Neural cell (in vitro differentiated cells): ENCODE data around the gene RANBP9. TPM values are rescaled to one million over a fixed set of nuclear protein-coding genes. Genes with fewer than 3 reads are reported as not detected.
A peak's percentile ranks its signal among the peaks of the same experiment; 100 is the strongest.

ENCODE experiments used
- H2AFZ ChIP-seq: fragments of 200-600, 300-800 bp; sonication (generic), shearing (Covaris generic); 2 replicates; pipeline ENCODE4 v1.6.0; 2014; ENCODE audit warnings: low read depth, mild to moderate bottlenecking, antibody characterized with exemption, low read length, moderate library complexity
- H3F3A ChIP-seq: fragments of 200-600 bp; shearing (Covaris generic); 2 replicates; pipeline ENCODE4 v1.6.1; 2016; ENCODE audit warnings: mild to moderate bottlenecking, moderate library complexity, mixed read lengths, antibody characterized with exemption, low read length; ENCODE audit not compliant: insufficient read depth, poor library complexity, severe bottlenecking
- H3K27ac ChIP-seq: fragments of 200-600, 300-800 bp; sonication (generic), shearing (Covaris generic); 2 replicates; pipeline ENCODE4 v1.5.1; 2014; ENCODE audit warnings: mild to moderate bottlenecking, low read length, moderate library complexity
- H3K27me3 ChIP-seq: fragments of 300-800, 200-600 bp; sonication (generic), shearing (Covaris generic); 2 replicates; pipeline ENCODE4 v1.6.0; 2014; ENCODE audit warnings: mild to moderate bottlenecking, low read depth, low read length, moderate library complexity; ENCODE audit not compliant: insufficient read depth
- H3K36me3 ChIP-seq: fragments of 300-800, 200-600 bp; sonication (generic), shearing (Covaris generic); 2 replicates; pipeline ENCODE4 v1.5.1; 2014; ENCODE audit warnings: mild to moderate bottlenecking, antibody characterized with exemption, low read length, moderate library complexity; ENCODE audit not compliant: insufficient read depth
- H3K4me2 ChIP-seq: fragments of 300-800, 200-600 bp; sonication (generic), shearing (Covaris generic); 2 replicates; pipeline ENCODE4 v1.6.0; 2014; ENCODE audit warnings: mild to moderate bottlenecking, low read length
- H3K4me3 ChIP-seq: fragments of 300-800, 200-600 bp; sonication (generic), shearing (Covaris generic); 2 replicates; pipeline ENCODE4 v1.5.1; 2014; ENCODE audit warnings: mild to moderate bottlenecking, low read length, moderate library complexity
- H3K79me2 ChIP-seq: fragments of 200-600 bp; shearing (Covaris generic); replicated peaks from 2 replicates; pipeline ENCODE4 v1.6.0; 2014; ENCODE audit warnings: mild to moderate bottlenecking, low read length, moderate library complexity; ENCODE audit not compliant: insufficient read depth
- H3K9ac ChIP-seq: fragments of 300-800, 200-600 bp; sonication (generic), shearing (Covaris generic); 2 replicates; pipeline ENCODE4 v1.6.1; 2016; ENCODE audit warnings: mild to moderate bottlenecking, low read length, mixed read lengths
- H3K9me2 ChIP-seq: fragments of 200-600 bp; shearing (Covaris generic); 2 replicates; pipeline ENCODE4 v1.6.1; 2016; ENCODE audit warnings: mild to moderate bottlenecking, low read length, mixed read lengths; ENCODE audit not compliant: insufficient read depth
- H3K9me3 ChIP-seq: fragments of 200-600, 300-800 bp; sonication (generic), shearing (Covaris generic); 2 replicates; pipeline ENCODE4 v1.6.1; 2016; ENCODE audit warnings: mild to moderate bottlenecking, mixed run types, low read length, moderate library complexity, mixed read lengths
- H4K20me1 ChIP-seq: fragments of 200-600 bp; shearing (Covaris generic); 2 replicates; pipeline ENCODE4 v1.6.1; 2016; ENCODE audit warnings: mild to moderate bottlenecking, mixed run types; ENCODE audit not compliant: insufficient read depth
- EP300 ChIP-seq: fragments of 450-650 bp; conservative IDR thresholded peaks from 2 replicates; pipeline ENCODE4 v1.6.1; 2014; ENCODE audit warnings: antibody characterized with exemption, mild to moderate bottlenecking, moderate library complexity; ENCODE audit not compliant: poor library complexity, severe bottlenecking
- EZH2 ChIP-seq: fragments of 200-600, 300-800 bp; shearing (Covaris generic), sonication (generic); IDR thresholded peaks from 2 replicates; pipeline ENCODE4 v1.6.1; 2014; ENCODE audit warnings: antibody characterized with exemption, low read length, borderline replicate concordance, mild to moderate bottlenecking; ENCODE audit not compliant: insufficient read depth, poor library complexity, severe bottlenecking
- MXI1 ChIP-seq: fragments of 450-650 bp; conservative IDR thresholded peaks from 2 replicates; pipeline ENCODE4 v1.6.1; 2014; ENCODE audit warnings: antibody characterized with exemption, mild to moderate bottlenecking; ENCODE audit not compliant: poor library complexity, severe bottlenecking
- POLR2AphosphoS5 ChIP-seq: IDR thresholded peaks from 2 replicates; pipeline ENCODE4 v1.6.1; 2012
- RAD21 ChIP-seq: fragments of 450-650 bp; conservative IDR thresholded peaks from 2 replicates; pipeline ENCODE4 v1.6.1; 2014; ENCODE audit warnings: antibody characterized with exemption, mild to moderate bottlenecking, moderate library complexity
- SMC3 ChIP-seq: fragments of 450-650 bp; conservative IDR thresholded peaks from 2 replicates; pipeline ENCODE4 v1.6.1; 2014; ENCODE audit warnings: antibody characterized with exemption, mild to moderate bottlenecking, moderate library complexity; ENCODE audit not compliant: poor library complexity
- TAF1 ChIP-seq: IDR thresholded peaks from 2 replicates; pipeline ENCODE4 v1.6.1; 2012; ENCODE audit warnings: low read depth
- polyA plus RNA-seq: library from polyadenylated mRNA; depleted of rRNA; stranded (reverse); fragments of >200 nt; gene quantifications from 2 replicates; pipeline ENCODE4 v1.2.3, GENCODE V29; 2014
- TF ChIP-seq, protein P1 (sequence below): IDR thresholded peaks from 2 replicates; pipeline ENCODE4 v1.6.1; 2012; ENCODE audit warnings: borderline replicate concordance
- TF ChIP-seq, protein P2 (sequence below): fragments of 450-650 bp; IDR thresholded peaks from 2 replicates; pipeline ENCODE4 v1.5.1; 2014; ENCODE audit warnings: antibody characterized with exemption, mild to moderate bottlenecking, moderate library complexity; ENCODE audit not compliant: poor library complexity, severe bottlenecking

RANBP9 gene
- polyA plus RNA-seq, 1 donor from 2014 or later, result 52.2 TPM

DNA sequence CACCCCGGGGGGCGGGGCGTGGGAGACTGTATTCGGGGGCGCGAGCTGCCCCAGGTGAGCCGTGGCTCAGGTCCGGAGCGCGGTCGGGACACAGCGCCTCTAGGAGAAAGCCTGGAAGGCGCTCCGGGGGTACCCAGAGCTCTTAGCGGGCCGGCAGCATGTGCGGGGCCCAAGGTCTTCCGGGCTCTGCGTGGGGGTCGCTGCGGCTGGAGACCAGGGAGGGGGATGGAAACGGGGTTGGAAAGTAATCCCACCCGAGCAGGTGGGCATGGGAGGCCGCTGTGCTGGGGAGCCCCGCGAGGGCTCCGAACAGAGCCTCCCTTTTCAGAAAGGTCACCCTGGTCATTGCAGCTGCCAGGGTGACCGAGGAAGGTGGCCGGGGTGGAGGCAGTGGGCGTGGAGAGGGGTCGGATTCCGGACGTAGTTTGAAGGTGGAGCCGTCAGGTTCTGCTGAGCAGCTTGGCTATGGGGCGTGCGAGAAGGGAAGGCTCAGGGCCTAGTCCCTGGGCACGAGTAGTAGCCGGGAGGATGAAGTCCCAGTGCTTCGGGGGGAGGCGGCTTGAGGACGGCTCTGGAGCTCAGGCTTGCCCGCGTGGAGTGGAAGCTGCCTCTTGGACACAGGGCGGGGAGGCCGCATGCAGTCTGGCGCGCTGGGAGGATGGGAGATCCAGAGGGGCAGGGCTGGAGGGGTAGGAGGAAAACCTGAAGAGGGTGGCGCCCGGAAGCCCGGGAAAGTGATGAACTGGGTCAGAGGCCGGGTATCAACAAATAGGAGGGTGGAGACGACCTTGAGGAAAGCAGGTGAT is 136.9 kb downstream of the RANBP9 start, which contains the start of gene SIRT5:
Gene SIRT5 (plus strand): TSS at position 31 of the 806 bp plus-strand sequence. CDS start 9,510 bp downstream, outside the sequence.
- H3K79me2 ChIP-seq, result peaks cover 4% of the 10 kb centered on the region
- H3K9ac ChIP-seq, result peak within 1 kb of the TSS; percentile 87
- no peaks in the 10 kb centered on the region for H4K20me1 ChIP-seq
- peak within 1 kb of the TSS; percentile 91 for H3K27ac ChIP-seq
- no peaks in the 10 kb centered on the region for H3K27me3 ChIP-seq
- peak within 1 kb of the TSS; percentile 99 for H2AFZ ChIP-seq
- peak within 1 kb of the TSS; percentile 91 for H3K4me3 ChIP-seq
- TF ChIP-seq SMC3, result peak; percentile 78
- peak; percentile 88 for TF ChIP-seq MXI1
- TF ChIP-seq EZH2, result no peak
- peak; percentile 30 for TF ChIP-seq EP300
- TF ChIP-seq, protein P1, sequence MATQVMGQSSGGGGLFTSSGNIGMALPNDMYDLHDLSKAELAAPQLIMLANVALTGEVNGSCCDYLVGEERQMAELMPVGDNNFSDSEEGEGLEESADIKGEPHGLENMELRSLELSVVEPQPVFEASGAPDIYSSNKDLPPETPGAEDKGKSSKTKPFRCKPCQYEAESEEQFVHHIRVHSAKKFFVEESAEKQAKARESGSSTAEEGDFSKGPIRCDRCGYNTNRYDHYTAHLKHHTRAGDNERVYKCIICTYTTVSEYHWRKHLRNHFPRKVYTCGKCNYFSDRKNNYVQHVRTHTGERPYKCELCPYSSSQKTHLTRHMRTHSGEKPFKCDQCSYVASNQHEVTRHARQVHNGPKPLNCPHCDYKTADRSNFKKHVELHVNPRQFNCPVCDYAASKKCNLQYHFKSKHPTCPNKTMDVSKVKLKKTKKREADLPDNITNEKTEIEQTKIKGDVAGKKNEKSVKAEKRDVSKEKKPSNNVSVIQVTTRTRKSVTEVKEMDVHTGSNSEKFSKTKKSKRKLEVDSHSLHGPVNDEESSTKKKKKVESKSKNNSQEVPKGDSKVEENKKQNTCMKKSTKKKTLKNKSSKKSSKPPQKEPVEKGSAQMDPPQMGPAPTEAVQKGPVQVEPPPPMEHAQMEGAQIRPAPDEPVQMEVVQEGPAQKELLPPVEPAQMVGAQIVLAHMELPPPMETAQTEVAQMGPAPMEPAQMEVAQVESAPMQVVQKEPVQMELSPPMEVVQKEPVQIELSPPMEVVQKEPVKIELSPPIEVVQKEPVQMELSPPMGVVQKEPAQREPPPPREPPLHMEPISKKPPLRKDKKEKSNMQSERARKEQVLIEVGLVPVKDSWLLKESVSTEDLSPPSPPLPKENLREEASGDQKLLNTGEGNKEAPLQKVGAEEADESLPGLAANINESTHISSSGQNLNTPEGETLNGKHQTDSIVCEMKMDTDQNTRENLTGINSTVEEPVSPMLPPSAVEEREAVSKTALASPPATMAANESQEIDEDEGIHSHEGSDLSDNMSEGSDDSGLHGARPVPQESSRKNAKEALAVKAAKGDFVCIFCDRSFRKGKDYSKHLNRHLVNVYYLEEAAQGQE, result peak; percentile 28
- peak; percentile 66 for TF ChIP-seq TAF1
- TF ChIP-seq, protein P2, sequence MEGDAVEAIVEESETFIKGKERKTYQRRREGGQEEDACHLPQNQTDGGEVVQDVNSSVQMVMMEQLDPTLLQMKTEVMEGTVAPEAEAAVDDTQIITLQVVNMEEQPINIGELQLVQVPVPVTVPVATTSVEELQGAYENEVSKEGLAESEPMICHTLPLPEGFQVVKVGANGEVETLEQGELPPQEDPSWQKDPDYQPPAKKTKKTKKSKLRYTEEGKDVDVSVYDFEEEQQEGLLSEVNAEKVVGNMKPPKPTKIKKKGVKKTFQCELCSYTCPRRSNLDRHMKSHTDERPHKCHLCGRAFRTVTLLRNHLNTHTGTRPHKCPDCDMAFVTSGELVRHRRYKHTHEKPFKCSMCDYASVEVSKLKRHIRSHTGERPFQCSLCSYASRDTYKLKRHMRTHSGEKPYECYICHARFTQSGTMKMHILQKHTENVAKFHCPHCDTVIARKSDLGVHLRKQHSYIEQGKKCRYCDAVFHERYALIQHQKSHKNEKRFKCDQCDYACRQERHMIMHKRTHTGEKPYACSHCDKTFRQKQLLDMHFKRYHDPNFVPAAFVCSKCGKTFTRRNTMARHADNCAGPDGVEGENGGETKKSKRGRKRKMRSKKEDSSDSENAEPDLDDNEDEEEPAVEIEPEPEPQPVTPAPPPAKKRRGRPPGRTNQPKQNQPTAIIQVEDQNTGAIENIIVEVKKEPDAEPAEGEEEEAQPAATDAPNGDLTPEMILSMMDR, result peak; percentile 81
- peak; percentile 57 for TF ChIP-seq POLR2AphosphoS5
- TF ChIP-seq RAD21, result peak; percentile 78
- H3K9me2 ChIP-seq, result no peaks in the 10 kb centered on the region
- peaks cover 6% of the 10 kb centered on the region for H3K9me3 ChIP-seq
- H3F3A ChIP-seq, result peaks cover 12% of the 10 kb centered on the region
- peak within 1 kb of the TSS; percentile 64 for H3K4me2 ChIP-seq
- H3K36me3 ChIP-seq, result no peaks in the 10 kb centered on the region

DNA sequence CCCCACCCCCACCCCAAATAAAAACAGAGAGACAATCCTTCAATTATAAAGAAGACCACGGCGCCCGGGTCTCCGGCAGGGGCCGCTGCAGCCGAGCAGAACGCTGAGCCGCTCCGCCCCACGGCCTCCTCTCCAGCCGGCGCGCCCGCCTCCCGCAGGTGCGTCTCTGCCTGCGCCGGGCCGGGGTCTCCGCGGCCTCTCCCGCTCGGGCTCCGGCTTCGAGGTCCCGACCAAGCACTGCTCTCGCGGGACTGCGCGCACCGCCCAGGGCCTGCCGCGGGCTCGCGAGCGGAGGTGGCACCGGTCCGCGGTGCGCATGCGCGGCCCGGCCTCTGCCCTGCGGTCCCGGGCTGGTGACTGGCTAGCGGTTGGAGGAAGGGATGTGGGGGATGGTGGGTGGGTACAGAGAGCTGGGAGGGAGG is 137.5 kb downstream of the RANBP9 start:
- Histone ChIP-seq H3K9ac (peak overlapping the region; percentile 87), H3K79me2 (peaks cover 4% of the 10 kb centered on the region), H2AFZ (peak overlapping the region; percentile 99), H3F3A (peaks cover 12% of the 10 kb centered on the region), H3K9me3 (peaks cover 6% of the 10 kb centered on the region), H3K27ac (peak overlapping the region; percentile 91), H3K4me3 (peak overlapping the region; percentile 91), H3K36me3 (no peaks in the 10 kb centered on the region), H3K9me2 (no peaks in the 10 kb centered on the region), H4K20me1 (no peaks in the 10 kb centered on the region), H3K4me2 (no peak overlapping the region), H3K27me3 (no peaks in the 10 kb centered on the region)
- TF ChIP-seq EP300, result peak; percentile 49
- TF ChIP-seq EZH2, result no peak
- TF ChIP-seq MXI1, result no peak
- peak; percentile 58 for TF ChIP-seq SMC3
- peak; percentile 62 for TF ChIP-seq RAD21
- TF ChIP-seq, protein P1, result peak; percentile 1
- no peak for TF ChIP-seq TAF1
- no peak for TF ChIP-seq POLR2AphosphoS5
- TF ChIP-seq, protein P2, result peak; percentile 77
